A549 (cell line): ENCODE data around the gene FAM20C. TPM values are rescaled to one million over a fixed set of nuclear protein-coding genes. Genes with fewer than 3 reads are reported as not detected.

Source experiments
- ATAC-seq, 2 experiments: fragments of 200-7000 bp in 1 of 2; fragments of >200 bp in 1 of 2; cut with Nextera tagmentation in 1 of 2; cut with Tn5 transposase in 1 of 2; 3 replicates each; pipeline versions ENCODE4 v1.8.0 to v1.9.1; 2018 to 2020; ENCODE audit warnings: mild to moderate bottlenecking in 1 of 2, moderate library complexity in 1 of 2
- CTCF ChIA-PET: fragments of 300-600 bp; sonication (Branson Sonifier 250); formaldehyde crosslinking; extraction: SDS; loops from one replicate; lab custom pipeline; 2021; ENCODE audit warnings: antibody characterized with exemption, inconsistent platforms; lab: Yijun Ruan, JAX
- POLR2A ChIA-PET: fragments of 350-600 bp; formaldehyde crosslinking; extraction: SDS; loops from one replicate; lab custom pipeline; 2021; ENCODE audit warnings: antibody characterized with exemption, inconsistent platforms; lab: Yijun Ruan, JAX
- DNase-seq, 2 experiments: peaks; one replicate each; pipeline versions ENCODE4 v3.0.0 to v3.0.0-alpha.2; 2011 to 2016; ENCODE audit warnings: low read depth in 1 of 2, low spot score in 1 of 2
- FAIRE-seq: peaks from 2 replicates; lab custom pipeline; 2011; peaks lifted over from hg19 to GRCh38; lab: Jason Lieb, UNC
- H3K27ac ChIP-seq, 2 experiments: fragments of >200 bp; sonication (Bioruptor Twin); formaldehyde crosslinking; 3 replicates each; pipeline ENCODE4 v1.5.1; 2016 to 2017
- H3K4me1 ChIP-seq: fragments of >200 bp; sonication (Bioruptor Twin); formaldehyde crosslinking; 3 replicates; pipeline ENCODE4 v1.6.1; 2016
- H3K4me2 ChIP-seq: fragments of >200 bp; sonication (Bioruptor Twin); formaldehyde crosslinking; 3 replicates; pipeline ENCODE4 v1.6.1; 2016
- H3K4me3 ChIP-seq: fragments of >200 bp; sonication (Bioruptor Twin); formaldehyde crosslinking; 3 replicates; pipeline ENCODE4 v1.5.1; 2016
- H3K9me3 ChIP-seq: fragments of >200 bp; sonication (Bioruptor Twin); formaldehyde crosslinking; 3 replicates; pipeline ENCODE4 v1.6.1; 2016
- ATOH8 ChIP-seq: fragments of 250-450 bp; sonication (Bioruptor Pico); IDR thresholded peaks from 2 replicates; pipeline ENCODE4 v1.5.0; 2020; ENCODE audit warnings: low read depth, mild to moderate bottlenecking, moderate library complexity
- CHD2 ChIP-seq: fragments of 150-350 bp; IDR thresholded peaks from 2 replicates; pipeline ENCODE4 v1.6.1; 2014; ENCODE audit warnings: low read length; ENCODE audit not compliant: partially characterized antibody
- CHD4 ChIP-seq: fragments of 200-600 bp; sonication (generic); IDR thresholded peaks from 2 replicates; pipeline ENCODE4 v1.6.1; 2016; ENCODE audit warnings: antibody characterized with exemption, mild to moderate bottlenecking, borderline replicate concordance
- CTCF ChIP-seq: fragments of >200 bp; sonication (Bioruptor Twin); formaldehyde crosslinking; IDR thresholded peaks from 3 replicates; pipeline ENCODE4 v1.5.1; 2016
- EHF ChIP-seq: fragments of 250-450 bp; sonication (Bioruptor Pico); IDR thresholded peaks from 2 replicates; pipeline ENCODE4 v1.5.0; 2020; ENCODE audit warnings: mild to moderate bottlenecking
- EHMT2 ChIP-seq: fragments of 200-600 bp; sonication (generic); IDR thresholded peaks from 2 replicates; pipeline ENCODE4 v1.6.1; 2016; ENCODE audit warnings: antibody characterized with exemption, low read depth, mild to moderate bottlenecking, moderate library complexity
- EP300 ChIP-seq, 2 experiments: fragments of >200 bp; sonication (Bioruptor Twin); formaldehyde crosslinking; IDR thresholded peaks; 2 replicates in 1 of 2; 3 replicates in 1 of 2; pipeline ENCODE4 v1.6.1; 2016 to 2017
- ESRRA ChIP-seq: fragments of 150-350 bp; IDR thresholded peaks from 2 replicates; pipeline ENCODE4 v1.6.1; 2014; ENCODE audit warnings: mild to moderate bottlenecking, low read length, borderline replicate concordance
- FOSL2 ChIP-seq, 2 experiments: fragments of 450-650 bp in 1 of 2; fragments of >200 bp in 1 of 2; sonication (Bioruptor Twin) in 1 of 2; formaldehyde crosslinking; IDR thresholded peaks; 2 replicates each; pipeline versions ENCODE4 v1.5.0 to v1.6.1; 2016 to 2020; ENCODE audit warnings: mild to moderate bottlenecking in 1 of 2, moderate library complexity in 1 of 2
- HEYL ChIP-seq: fragments of 250-450 bp; sonication (Bioruptor Pico); IDR thresholded peaks from 2 replicates; pipeline ENCODE4 v1.8.0; 2021; ENCODE audit warnings: mild to moderate bottlenecking, moderate library complexity
- HMGXB4 ChIP-seq: fragments of 250-450 bp; sonication (Bioruptor Pico); IDR thresholded peaks from 2 replicates; pipeline ENCODE4 v1.5.0; 2021; ENCODE audit warnings: mild to moderate bottlenecking, moderate library complexity, borderline replicate concordance
- HOXB13 ChIP-seq: fragments of 250-450 bp; sonication (Bioruptor Pico); IDR thresholded peaks from 2 replicates; pipeline ENCODE4 v1.5.0; 2020; ENCODE audit warnings: low read depth, mild to moderate bottlenecking, moderate library complexity
- KDM1A ChIP-seq: fragments of 200-600 bp; sonication (generic); IDR thresholded peaks from 2 replicates; pipeline ENCODE4 v1.6.1; 2016; ENCODE audit warnings: low read depth, mild to moderate bottlenecking
- MAFK ChIP-seq: fragments of 450-650 bp; IDR thresholded peaks from 2 replicates; pipeline ENCODE4 v1.6.1; 2014; ENCODE audit not compliant: partially characterized antibody
- NFE2L2 ChIP-seq: fragments of 150-350 bp; conservative IDR thresholded peaks from 2 replicates; pipeline ENCODE4 v1.6.1; 2014; ENCODE audit warnings: low read length
- PBX3 ChIP-seq: IDR thresholded peaks from 2 replicates; pipeline ENCODE4 v1.6.1; 2012
- RFX5 ChIP-seq: fragments of 450-650 bp; IDR thresholded peaks from 2 replicates; pipeline ENCODE4 v1.7.1; 2014; ENCODE audit warnings: antibody characterized with exemption, mild to moderate bottlenecking, moderate library complexity
- SMC3 ChIP-seq: fragments of >200 bp; sonication (Bioruptor Twin); formaldehyde crosslinking; IDR thresholded peaks from 3 replicates; pipeline ENCODE4 v1.6.1; 2018; ENCODE audit warnings: inconsistent platforms
- SREBF2 ChIP-seq: fragments of 450-650 bp; IDR thresholded peaks from 2 replicates; pipeline ENCODE4 v1.6.1; 2014; ENCODE audit warnings: mild to moderate bottlenecking, moderate library complexity
- TP53 ChIP-seq: fragments of 250-450 bp; sonication (Bioruptor Pico); IDR thresholded peaks from 2 replicates; pipeline ENCODE4 v1.5.0; 2021; ENCODE audit warnings: mild to moderate bottlenecking, moderate library complexity
- USF2 ChIP-seq: fragments of 450-650 bp; IDR thresholded peaks from 2 replicates; pipeline ENCODE4 v1.6.1; 2014; ENCODE audit warnings: antibody characterized with exemption
- ZFP36 ChIP-seq: fragments of 450-650 bp; IDR thresholded peaks from 2 replicates; pipeline ENCODE4 v1.6.1; 2014; ENCODE audit warnings: borderline replicate concordance; ENCODE audit not compliant: partially characterized antibody
- WGBS: methylation state at CpG from one replicate; pipeline ENCODE4 v1.1.6; 2017; ENCODE audit errors: missing lambda C conversion rate; 5-methylcytosine and 5-hydroxymethylcytosine counted together
- polyA plus RNA-seq, 4 experiments: library from polyadenylated mRNA; depleted of rRNA in 3 of 4; stranded (reverse); fragments of >200 nt; fragmentation: RNase III in 1 of 4; extraction: RNeasy Plus Mini Kit Qiagen cat#74134 plus additional on column Dnase treatment in 1 of 4; gene quantifications; 2 replicates in 3 of 4; 3 replicates in 1 of 4; pipeline ENCODE4 v1.2.3, GENCODE V29; 2011 to 2017

Gene FAM20C
- polyA plus RNA-seq, 2 of the 4 experiments (the other 2 are of a cell fraction): 5.6 to 20.3 TPM

GRCh38 chr7:218896-219580 lies 26.7 kb downstream of the FAM20C start:
- DNase-seq (no peak), FAIRE-seq (no peak), ATAC-seq (no peak)
- CTCF ChIA-PET: interaction anchor here (1.3 kb wide), 1 partner anchor 13 kb away, joined by 3 read pairs; no protein-coding TSS in a partner anchor
- no peak overlapping the region for H3K4me3 ChIP-seq
- H3K4me1 ChIP-seq: peaks cover 18% of the 10 kb centered on the region
- H3K9me3 ChIP-seq: no peaks in the 10 kb centered on the region
- WGBS: 94% methylated on average over 11 of the region's 28 CpGs
- POLR2A ChIA-PET: no interaction called here
- peak overlapping the region in 1 of 2 experiments; percentile 56; a peak in 2 of 6 replicates for H3K27ac ChIP-seq
- TF ChIP-seq FOSL2 (IDR thresholded peaks at IDR 0.05) (no peak), FOSL2 (CRISPR knock-in tag; IDR thresholded peaks at IDR 0.05) (no peak), TP53 (CRISPR knock-in tag) (no peak), ATOH8 (CRISPR knock-in tag) (no peak), SMC3 (no peak), EHF (no peak), EHMT2 (no peak), HEYL (CRISPR knock-in tag) (no peak)
- no peak overlapping the region for H3K4me2 ChIP-seq

GRCh38 chr7:219581-220150 lies 27.3 kb downstream of the FAM20C start:
- CTCF ChIA-PET: interaction anchor here (1.0 to 1.2 kb wide), 2 partner anchors 8 to 9 kb away, joined by 3 to 5 read pairs; no protein-coding TSS in a partner anchor
- FAIRE-seq (no peak), DNase-seq (no peak), ATAC-seq (no peak)
- peak overlapping the region in 1 of 2 experiments; percentile 56; a peak in 2 of 6 replicates for H3K27ac ChIP-seq
- peaks cover 12% of the 10 kb centered on the region for H3K4me1 ChIP-seq
- H3K4me3 ChIP-seq: no peak overlapping the region
- H3K4me2 ChIP-seq: no peak overlapping the region
- no peaks in the 10 kb centered on the region for H3K9me3 ChIP-seq
- 83% methylated on average over 7 of the region's 9 CpGs for WGBS
- no peak for TF ChIP-seq EP300 (IDR thresholded peaks at IDR 0.05)
- TF ChIP-seq USF2: no peak
- no peak for TF ChIP-seq HOXB13 (CRISPR knock-in tag)
- no peak for TF ChIP-seq CHD2
- no peak for TF ChIP-seq MAFK
- TF ChIP-seq KDM1A: no peak
- TF ChIP-seq CTCF: no peak
- no peak for TF ChIP-seq EHMT2
- no peak for TF ChIP-seq ZFP36
- TF ChIP-seq SREBF2: no peak
- no peak for TF ChIP-seq ESRRA
- TF ChIP-seq RFX5: no peak
- no peak for TF ChIP-seq PBX3
- TF ChIP-seq SMC3: no peak
- TF ChIP-seq CHD4: no peak
- TF ChIP-seq NFE2L2: no peak
- TF ChIP-seq HMGXB4 (CRISPR knock-in tag): no peak
- no peak for TF ChIP-seq FOSL2 (IDR thresholded peaks at IDR 0.05)
- TF ChIP-seq FOSL2 (CRISPR knock-in tag; IDR thresholded peaks at IDR 0.05): no peak
- POLR2A ChIA-PET: no interaction called here
